PC-9 (cell line): Measurements from ENCODE around the gene MXRA5.

Experiments
- CTCF ChIP-seq: fragments of 200-600 bp; sonication (generic); conservative IDR thresholded peaks from 2 replicates; pipeline ENCODE4 v1.6.1; 2017; ENCODE audit warnings: mixed run types, antibody characterized with exemption, mild to moderate bottlenecking, moderate library complexity
- EZH2 ChIP-seq: fragments of 200-600 bp; sonication (generic); IDR thresholded peaks from 2 replicates; pipeline ENCODE4 v1.8.0; 2017; ENCODE audit warnings: antibody characterized with exemption, low read depth

GRCh38 chrX:3345281-3346191, 916 bp downstream of the MXRA5 start:
- TF ChIP-seq CTCF (no peak), EZH2 (no peak)
